SW480 (cell line): ENCODE results near the gene LRRC41.
"Not testable (repeated sequence)": the region's sequence is repeated elsewhere in the genome, so short reads cannot be mapped to it uniquely, and the experiment has no call there.

Source experiments
- DNase-seq: peaks from one replicate; pipeline ENCODE4 v3.0.0-alpha.2; 2016; ENCODE audit warnings: low spot score

Gene LRRC41

GRCh38 chr1:46285730-46286477 lies 17.5 kb downstream of the LRRC41 start:
- no peak for DNase-seq

- no peak for DNase-seq
These were observed 18.5 kb downstream of the LRRC41 start for GRCh38 chr1:46284597-46285564.

GRCh38 chr1:46284058-46284457 lies 19.4 kb downstream of the LRRC41 start:
- DNase-seq: no peak

- DNase-seq: no peak
These were observed 22.4 kb downstream of the LRRC41 start for GRCh38 chr1:46281021-46281420.

- no peak for DNase-seq
These were observed 23.3 kb downstream of the LRRC41 start for GRCh38 chr1:46280092-46280491.

- no peak for DNase-seq
These were observed 24.6 kb downstream of the LRRC41 start for GRCh38 chr1:46278807-46279206.

- no peak for DNase-seq
These were observed 25.6 kb downstream of the LRRC41 start for GRCh38 chr1:46277658-46278373.

- DNase-seq: no peak
These were observed 28.4 kb downstream of the LRRC41 start for GRCh38 chr1:46275030-46275337.

- no peak for DNase-seq
These were observed 29.0 kb downstream of the LRRC41 start for GRCh38 chr1:46274225-46275029.

GRCh38 chr1:46268578-46268977 lies 34.8 kb downstream of the LRRC41 start:
- DNase-seq: no peak

GRCh38 chr1:46263146-46263545 lies 40.3 kb downstream of the LRRC41 start:
- DNase-seq: no peak

- DNase-seq: no peak
These were observed 40.9 kb downstream of the LRRC41 start for GRCh38 chr1:46262508-46262907.

GRCh38 chr1:46256523-46256922 lies 46.9 kb downstream of the LRRC41 start:
- DNase-seq: no peak

GRCh38 chr1:46254668-46255067 lies 48.7 kb downstream of the LRRC41 start:
- DNase-seq: no peak

GRCh38 chr1:46248122-46248920 lies 55.1 kb downstream of the LRRC41 start:
- peak; percentile 13 for DNase-seq

GRCh38 chr1:46247436-46248121 lies 55.8 kb downstream of the LRRC41 start, which contains the start of gene RAD54L:
Gene RAD54L, plus strand, starts transcription at chr1:46247763. Its CDS starts 643 bp downstream, at chr1:46248406.
- peak; percentile 99 for DNase-seq

GRCh38 chr1:46246548-46247435 lies 56.6 kb downstream of the LRRC41 start:
- peak; percentile 25 for DNase-seq

GRCh38 chr1:46246136-46246535 lies 57.3 kb downstream of the LRRC41 start:
- DNase-seq: not testable (repeated sequence)
